HepG2 (cell line): ENCODE measurements around the gene VPS25. TPM values are rescaled to one million over a fixed set of nuclear protein-coding genes. Genes with fewer than 3 reads are reported as not detected.

Experiments used
- ATAC-seq: fragments of 200-7000 bp; cut with Tn5 transposase; 3 replicates; pipeline ENCODE4 v1.9.1; 2020; ENCODE audit warnings: mild to moderate bottlenecking, moderate library complexity
- BruUV-seq: library from RNA; stranded (reverse); fragments of 400-500 nt; replicated peaks from 2 replicates; lab custom pipeline; 2021; lab: Mats Ljungman, UMichigan
- CTCF ChIA-PET: fragments of 300-600 bp; formaldehyde crosslinking; extraction: SDS; loops from one replicate; lab custom pipeline; 2021; ENCODE audit warnings: low total read pairs, inconsistent platforms, low intra/inter-chr PET ratio; lab: Yijun Ruan, JAX
- POLR2A ChIA-PET: fragments of 350-600 bp; sonication (Branson Sonifier 250); formaldehyde crosslinking; loops from one replicate; lab custom pipeline; 2020; ENCODE audit warnings: antibody characterized with exemption, inconsistent platforms; lab: Yijun Ruan, JAX
- DNase-seq: peaks from one replicate; pipeline ENCODE4 v3.0.0-alpha.2; 2015; ENCODE audit warnings: low spot score
- FAIRE-seq: peaks from 3 replicates; lab custom pipeline; 2011; peaks lifted over from hg19 to GRCh38; lab: Jason Lieb, UNC
- H2AFZ ChIP-seq: one replicate; pipeline ENCODE4 v1.6.1; 2011; ENCODE audit warnings: low read length, inconsistent platforms
- H3K27ac ChIP-seq: fragments of 300-600 bp; 3 replicates; pipeline ENCODE4 v1.8.0; 2011; ENCODE audit warnings: mixed run types, mild to moderate bottlenecking, mixed read lengths, low read length, inconsistent platforms; ENCODE audit not compliant: insufficient read depth; ENCODE audit errors: extremely low read length
- H3K27me3 ChIP-seq, 2 experiments: fragments of 200-600 bp in 1 of 2; 2 replicates in 1 of 2; 3 replicates in 1 of 2; pipeline versions ENCODE4 v1.6.0 to v1.8.0; 2011; ENCODE audit warnings: low read length in 2 of 2, mild to moderate bottlenecking in 2 of 2, moderate library complexity in 2 of 2, inconsistent platforms in 1 of 2; ENCODE audit not compliant: insufficient read depth in 2 of 2, control insufficient read depth in 1 of 2
- H3K36me3 ChIP-seq, 2 experiments: fragments of 200-600 bp in 1 of 2; replicated peaks in 1 of 2; 2 replicates in 1 of 2; 3 replicates in 1 of 2; pipeline versions ENCODE4 v1.5.1 to v1.8.0; 2011; ENCODE audit warnings: low read length in 2 of 2, inconsistent platforms in 1 of 2; ENCODE audit not compliant: insufficient read depth in 2 of 2, control insufficient read depth in 1 of 2
- H3K4me1 ChIP-seq: 2 replicates; pipeline ENCODE4 v1.5.1; 2012; ENCODE audit warnings: low read length, inconsistent platforms; ENCODE audit not compliant: insufficient read depth
- H3K4me2 ChIP-seq: 2 replicates; pipeline ENCODE4 v1.6.0; 2011; ENCODE audit warnings: low read depth, low read length, inconsistent platforms
- H3K4me3 ChIP-seq, 3 experiments: fragments of 200-600 bp in 1 of 3; sonication (generic), shearing (Covaris generic) in 1 of 3; replicated peaks in 1 of 3; 2 replicates each; pipeline ENCODE4 v1.5.1; 2011 to 2016; ENCODE audit warnings: low read length in 3 of 3, inconsistent platforms in 2 of 3, low read depth in 2 of 3, mild to moderate bottlenecking in 2 of 3, control low read depth in 1 of 3, mixed read lengths in 1 of 3; ENCODE audit not compliant: insufficient read depth in 1 of 3
- H3K79me2 ChIP-seq: one replicate; pipeline ENCODE4 v1.6.1; 2011; ENCODE audit warnings: low read length, inconsistent platforms; ENCODE audit not compliant: insufficient read depth
- H3K9ac ChIP-seq: 2 replicates; pipeline ENCODE4 v1.6.0; 2011; ENCODE audit warnings: mild to moderate bottlenecking, low read depth, low read length, inconsistent platforms; ENCODE audit not compliant: insufficient read depth
- H3K9me3 ChIP-seq: 2 replicates; pipeline ENCODE4 v1.5.1; 2012; ENCODE audit warnings: mild to moderate bottlenecking, low read length
- H4K20me1 ChIP-seq: 2 replicates; pipeline ENCODE4 v1.6.0; 2011; ENCODE audit warnings: inconsistent platforms, mild to moderate bottlenecking, low read length, moderate library complexity; ENCODE audit not compliant: insufficient read depth
- AGO2 ChIP-seq: fragments of 200-400 bp; formaldehyde crosslinking; optimal IDR thresholded peaks from 2 replicates; pipeline ENCODE3; 2017; ENCODE audit warnings: mild to moderate bottlenecking, low read depth, low read length, moderate library complexity
- GABPA ChIP-seq, 2 experiments: IDR thresholded peaks; 2 replicates each; pipeline ENCODE4 v1.6.1; 2011 to 2016; ENCODE audit warnings: low read depth in 2 of 2, low read length in 1 of 2, missing biosample characterization in 1 of 2, missing genetic modification characterization in 1 of 2
- PAF1 ChIP-seq: IDR thresholded peaks from 2 replicates; pipeline ENCODE4 v1.6.1; 2016; ENCODE audit warnings: missing genetic modification reagents, missing compliant biosample characterization
- POGZ ChIP-seq: sonication (generic); formaldehyde crosslinking; IDR thresholded peaks from 2 replicates; pipeline ENCODE4 v1.4.0; 2020; ENCODE audit warnings: mild to moderate bottlenecking, missing genetic modification reagents
- POLR2AphosphoS5 ChIP-seq: IDR thresholded peaks from 2 replicates; pipeline ENCODE4 v1.6.1; 2012; ENCODE audit warnings: low read depth, low read length
- RBFOX2 ChIP-seq: fragments of 200-400 bp; formaldehyde crosslinking; IDR thresholded peaks from 2 replicates; pipeline ENCODE4 v1.6.1; 2017; ENCODE audit warnings: low read depth, mild to moderate bottlenecking, low read length
- TAF15 ChIP-seq: fragments of 200-400 bp; formaldehyde crosslinking; IDR thresholded peaks from one replicate; pipeline ENCODE4 v1.6.1; 2018; ENCODE audit warnings: mild to moderate bottlenecking, low read depth, low read length; ENCODE audit not compliant: poor library complexity, severe bottlenecking
- TSC22D2 ChIP-seq: sonication (generic); formaldehyde crosslinking; IDR thresholded peaks from 2 replicates; pipeline ENCODE4 v1.5.1; 2020; ENCODE audit warnings: missing genetic modification reagents, mild to moderate bottlenecking, borderline replicate concordance
- ZC3H13 ChIP-seq: sonication (generic); formaldehyde crosslinking; IDR thresholded peaks from 2 replicates; pipeline ENCODE4 v1.8.1; 2023; ENCODE audit warnings: mild to moderate bottlenecking, missing genetic modification reagents, moderate library complexity
- ZNF350 ChIP-seq: sonication (generic); formaldehyde crosslinking; IDR thresholded peaks from 2 replicates; pipeline ENCODE4 v1.4.0; 2020; ENCODE audit warnings: mild to moderate bottlenecking, low read depth, missing genetic modification reagents, borderline replicate concordance
- WGBS: methylation state at CpG from one replicate; pipeline ENCODE4 v1.1.6; 2017; ENCODE audit warnings: low lambda C conversion rate; 5-methylcytosine and 5-hydroxymethylcytosine counted together
- in situ Hi-C: cut with HindIII; loops from 2 replicates; pipeline ENCODE4 v1.10.0; 2017; ENCODE audit warnings: low pct_unique_long_range_greater_than_20kb; ENCODE audit not compliant: extremely low pct_ligation_motif_present
- intact Hi-C: fragments of 100-400 bp; cut with micrococcal nuclease; formaldehyde crosslinking; loops from one replicate; pipeline ENCODE4 v1.10.0; 2022; ENCODE audit not compliant: unreplicated experiment
- polyA plus RNA-seq, 8 experiments: library from polyadenylated mRNA; depleted of rRNA in 3 of 8; stranded (reverse) in 7 of 8; unstranded in 1 of 8; fragments of >200 nt; fragmentation: Illumina TruSeq in 4 of 8; extraction: Trizol in 4 of 8; gene quantifications; 2 replicates each; pipeline versions ENCODE4 v1.2.1 to v1.2.3, GENCODE V29; 2011 to 2016; ENCODE audit warnings: low read depth in 4 of 8, missing spikeins in 1 of 8, mixed read lengths in 1 of 8; ENCODE audit not compliant: insufficient read depth in 1 of 8
- total RNA-seq, 5 experiments: library from RNA; depleted of rRNA; stranded (reverse); fragments of >200 nt; fragmentation: Illumina TruSeq; extraction: Trizol; gene quantifications; 2 replicates each; pipeline ENCODE4 v1.2.3, GENCODE V29; 2016; ENCODE audit warnings: low read depth in 1 of 5
- TF ChIP-seq, protein P1 (sequence below): sonication (generic); formaldehyde crosslinking; IDR thresholded peaks from 2 replicates; pipeline ENCODE4 v1.4.0; 2020; ENCODE audit warnings: missing genetic modification reagents

The VPS25 gene
- total and polyA plus RNA-seq, 2 of the 13 experiments (the other 11 are each of a cell fraction or from before 2014, with no cell fraction given): 161 to 249 TPM

DNA sequence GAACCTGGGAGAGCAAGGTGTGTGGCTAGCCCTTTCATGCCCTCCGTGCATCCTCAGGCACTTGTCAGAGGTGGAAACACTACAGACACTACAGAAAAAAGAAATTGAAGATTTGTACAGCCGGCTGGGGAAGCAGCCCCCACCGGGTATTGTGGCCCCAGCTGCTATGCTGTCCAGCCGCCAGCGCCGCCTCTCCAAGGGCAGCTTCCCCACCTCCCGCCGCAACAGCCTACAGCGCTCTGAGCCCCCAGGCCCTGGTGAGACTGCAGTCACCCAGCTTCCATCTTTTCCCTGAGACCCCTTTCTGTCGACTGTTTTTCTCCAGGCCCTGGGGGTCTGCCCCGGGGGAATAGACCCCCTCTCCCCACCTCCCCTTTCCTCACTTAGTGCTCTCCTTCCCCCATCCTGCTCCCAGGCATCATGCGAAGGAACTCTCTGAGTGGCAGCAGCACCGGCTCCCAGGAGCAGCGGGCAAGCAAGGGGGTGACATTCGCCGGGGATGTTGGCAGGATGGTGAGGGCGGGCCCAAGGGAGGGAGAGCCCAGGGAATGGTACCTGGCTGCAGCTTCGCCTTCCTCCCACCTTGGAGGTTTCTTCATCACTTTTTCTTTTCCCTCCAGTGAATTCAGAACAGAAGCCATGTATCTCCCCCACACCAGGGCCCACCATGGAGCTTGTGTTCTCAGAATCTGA lies 23.0 kb downstream of the VPS25 start:
- 96% methylated on average over 18 of the region's 18 CpGs for WGBS
- Histone ChIP-seq H4K20me1 (no peaks in the 10 kb centered on the region), H3K9me3 (no peaks in the 10 kb centered on the region), H3K79me2 (peaks cover 19% of the 10 kb centered on the region), H3K9ac (no peak overlapping the region), H3K4me2 (0 out of 2 replicates have a peak overlapping the region, but pooled peaks have one; percentile 100), H2AFZ (no peak overlapping the region), H3K4me3 (no peak overlapping the region), H3K27ac (peak overlapping the region; percentile 88), H3K36me3 (peaks cover 0 to 2% of the 10 kb centered on the region in 2 experiments; a peak in 3 of 5 replicates), H3K4me1 (peaks cover 59% of the 10 kb centered on the region), H3K27me3 (no peaks in the 10 kb centered on the region; a peak in 2 of 5 replicates)
- no peak for ATAC-seq
- intact Hi-C loops: loop anchor here (2.0 kb wide), 1 partner anchor 15 kb away; the partner anchor contains the start of gene WNK4
- in situ Hi-C loops: no loop called here
- BruUV-seq: no TSS peak
- ChIA-PET CTCF (no interaction called here), POLR2A (interaction anchor here (0.9 to 12.5 kb wide), 10 partner anchors 9 to 133 kb away, joined by 3 to 278 read pairs (median 6); partner anchors contain the start of genes BECN1, PLEKHH3, VPS25 and WNK4)
- DNase-seq: no peak
- FAIRE-seq: no peak
- no peak for TF ChIP-seq POGZ (CRISPR knock-in tag)
- peak; percentile 64 for TF ChIP-seq RBFOX2
- TF ChIP-seq, protein P1, sequence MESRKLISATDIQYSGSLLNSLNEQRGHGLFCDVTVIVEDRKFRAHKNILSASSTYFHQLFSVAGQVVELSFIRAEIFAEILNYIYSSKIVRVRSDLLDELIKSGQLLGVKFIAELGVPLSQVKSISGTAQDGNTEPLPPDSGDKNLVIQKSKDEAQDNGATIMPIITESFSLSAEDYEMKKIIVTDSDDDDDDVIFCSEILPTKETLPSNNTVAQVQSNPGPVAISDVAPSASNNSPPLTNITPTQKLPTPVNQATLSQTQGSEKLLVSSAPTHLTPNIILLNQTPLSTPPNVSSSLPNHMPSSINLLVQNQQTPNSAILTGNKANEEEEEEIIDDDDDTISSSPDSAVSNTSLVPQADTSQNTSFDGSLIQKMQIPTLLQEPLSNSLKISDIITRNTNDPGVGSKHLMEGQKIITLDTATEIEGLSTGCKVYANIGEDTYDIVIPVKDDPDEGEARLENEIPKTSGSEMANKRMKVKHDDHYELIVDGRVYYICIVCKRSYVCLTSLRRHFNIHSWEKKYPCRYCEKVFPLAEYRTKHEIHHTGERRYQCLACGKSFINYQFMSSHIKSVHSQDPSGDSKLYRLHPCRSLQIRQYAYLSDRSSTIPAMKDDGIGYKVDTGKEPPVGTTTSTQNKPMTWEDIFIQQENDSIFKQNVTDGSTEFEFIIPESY (CRISPR knock-in tag): peak; percentile 63
- TF ChIP-seq ZNF350 (CRISPR knock-in tag): 0 out of 2 replicates have a peak, but pooled peaks have one; percentile 14
- TF ChIP-seq ZC3H13: 0 out of 2 replicates have a peak, but pooled peaks have one; percentile 44
- TF ChIP-seq POLR2AphosphoS5: peak; percentile 21; the same call in 1 of the 2 replicates
- TF ChIP-seq GABPA (IDR thresholded peaks at IDR 0.05; ENCODE audit: low read depth, low read length): no peak
- TF ChIP-seq GABPA (CRISPR knock-in tag; IDR thresholded peaks at IDR 0.05; ENCODE audit: low read depth): no peak
- no peak for TF ChIP-seq TSC22D2 (CRISPR knock-in tag)
- TF ChIP-seq TAF15: no peak
- TF ChIP-seq PAF1 (CRISPR knock-in tag): 0 out of 2 replicates have a peak, but pooled peaks have one; percentile 39
- peak; percentile 84 for TF ChIP-seq AGO2
